Liver (tissue), 9 donors: ENCODE data around the gene PELI2. TPM values are rescaled to one million over a fixed set of nuclear protein-coding genes. Genes with fewer than 3 reads are reported as not detected.

ENCODE experiments used
- DNase-seq: peaks from one replicate; pipeline ENCODE4 v3.0.0-alpha.2; 2017; ENCODE audit warnings: low spot score
- H3K27ac ChIP-seq, 2 donors: one replicate each; pipeline ENCODE4 v1.7.0; 2013; ENCODE audit warnings: inconsistent platforms in 2 of 2, low read length in 2 of 2, control low read depth in 1 of 2, low read depth in 1 of 2, mild to moderate bottlenecking in 1 of 2
- H3K27me3 ChIP-seq, 4 donors: one replicate each; pipeline versions ENCODE4 v1.6.1 to v1.7.0; 2013; ENCODE audit warnings: low read length in 3 of 4, inconsistent platforms in 1 of 4, mild to moderate bottlenecking in 1 of 4, moderate library complexity in 1 of 4; ENCODE audit not compliant: control insufficient read depth in 4 of 4, insufficient read depth in 4 of 4
- H3K36me3 ChIP-seq, 4 donors: one replicate each; pipeline versions ENCODE4 v1.6.1 to v1.7.0; 2013; ENCODE audit warnings: low read length in 3 of 4, mild to moderate bottlenecking in 3 of 4, low read depth in 1 of 4, moderate library complexity in 1 of 4; ENCODE audit not compliant: control insufficient read depth in 4 of 4, insufficient read depth in 3 of 4
- H3K4me1 ChIP-seq, 4 donors: one replicate each; pipeline versions ENCODE4 v1.6.1 to v1.7.0; 2013; ENCODE audit warnings: low read length in 3 of 4, mild to moderate bottlenecking in 3 of 4, moderate library complexity in 1 of 4; ENCODE audit not compliant: control insufficient read depth in 4 of 4, insufficient read depth in 4 of 4
- H3K4me3 ChIP-seq, 3 donors: one replicate each; pipeline versions ENCODE4 v1.6.1 to v1.7.0; 2013; ENCODE audit warnings: low read length in 3 of 3, control low read depth in 1 of 3, low read depth in 1 of 3, mild to moderate bottlenecking in 1 of 3
- H3K9ac ChIP-seq, 2 donors: one replicate each; pipeline ENCODE4 v1.7.0; 2013; ENCODE audit warnings: low read length in 2 of 2, mild to moderate bottlenecking in 2 of 2, moderate library complexity in 2 of 2, control low read depth in 1 of 2, low read depth in 1 of 2
- H3K9me3 ChIP-seq, 4 donors: one replicate each; pipeline versions ENCODE4 v1.6.1 to v1.7.0; 2013; ENCODE audit warnings: low read length in 3 of 4; ENCODE audit not compliant: control insufficient read depth in 4 of 4
- EGR1 ChIP-seq, 2 donors: IDR thresholded peaks; 2 replicates each; pipeline ENCODE4 v1.6.1; 2016 to 2018; ENCODE audit warnings: antibody characterized with exemption in 2 of 2, low read depth in 2 of 2
- FOXA1 ChIP-seq: IDR thresholded peaks from 2 replicates; pipeline ENCODE4 v1.6.1; 2016; ENCODE audit warnings: antibody characterized with exemption
- FOXA2 ChIP-seq: IDR thresholded peaks from 2 replicates; pipeline ENCODE4 v1.6.1; 2016; ENCODE audit warnings: antibody characterized with exemption
- GABPA ChIP-seq, 2 donors: IDR thresholded peaks in 1 of 2; conservative IDR thresholded peaks in 1 of 2; 2 replicates each; pipeline ENCODE4 v1.6.1; 2016; ENCODE audit warnings: antibody characterized with exemption in 2 of 2, mild to moderate bottlenecking in 1 of 2, moderate library complexity in 1 of 2
- HNF4A ChIP-seq, 2 donors: conservative IDR thresholded peaks; 2 replicates each; pipeline ENCODE4 v1.6.1; 2016; ENCODE audit warnings: antibody characterized with exemption in 2 of 2, mild to moderate bottlenecking in 2 of 2
- HNF4G ChIP-seq: IDR thresholded peaks from 2 replicates; pipeline ENCODE4 v1.6.1; 2016; ENCODE audit warnings: antibody characterized with exemption
- JUND ChIP-seq, 2 donors: IDR thresholded peaks; 2 replicates each; pipeline ENCODE4 v1.6.1; 2016; ENCODE audit warnings: antibody characterized with exemption in 2 of 2
- NR2F2 ChIP-seq: IDR thresholded peaks from 2 replicates; pipeline ENCODE4 v1.6.1; 2016; ENCODE audit warnings: antibody characterized with exemption
- RAD21 ChIP-seq, 2 donors: IDR thresholded peaks; 2 replicates each; pipeline ENCODE4 v1.6.1; 2016; ENCODE audit warnings: antibody characterized with exemption in 2 of 2, mild to moderate bottlenecking in 2 of 2
- REST ChIP-seq: IDR thresholded peaks from 2 replicates; pipeline ENCODE4 v1.6.1; 2016; ENCODE audit warnings: antibody characterized with exemption, mild to moderate bottlenecking
- RXRA ChIP-seq, 2 donors: IDR thresholded peaks; 2 replicates each; pipeline ENCODE4 v1.6.1; 2017 to 2018; ENCODE audit warnings: antibody characterized with exemption in 2 of 2, mild to moderate bottlenecking in 1 of 2
- SP1 ChIP-seq: IDR thresholded peaks from 2 replicates; pipeline ENCODE4 v1.6.1; 2018; ENCODE audit warnings: antibody characterized with exemption, mild to moderate bottlenecking
- TAF1 ChIP-seq: conservative IDR thresholded peaks from 2 replicates; pipeline ENCODE4 v1.6.1; 2016; ENCODE audit warnings: antibody characterized with exemption, mild to moderate bottlenecking
- YY1 ChIP-seq: IDR thresholded peaks from 2 replicates; pipeline ENCODE4 v1.6.1; 2016; ENCODE audit warnings: antibody characterized with exemption, mild to moderate bottlenecking
- ZBTB33 ChIP-seq: IDR thresholded peaks from 2 replicates; pipeline ENCODE4 v1.6.1; 2016; ENCODE audit warnings: antibody characterized with exemption
- WGBS: extraction: QIAGEN DNeasy Blood & Tissue Kit; methylation state at CpG from one replicate; pipeline ENCODE4 v1.1.7; 2013; 5-methylcytosine and 5-hydroxymethylcytosine counted together
- polyA plus RNA-seq, 2 donors: library from polyadenylated mRNA; stranded (reverse) in 1 of 2; unstranded in 1 of 2; fragments of 200-250 nt in 1 of 2; fragments of >200 nt in 1 of 2; fragmentation: Nextera tagmentation in 1 of 2; extraction: Ambion mirVana in 1 of 2; gene quantifications; one replicate each; pipeline versions ENCODE4 v1.2.1 to v1.2.3, GENCODE V29; 2013 to 2015
- total RNA-seq, 2 donors: library from RNA; depleted of rRNA; stranded (reverse); fragments of >200 nt; gene quantifications; one replicate each; pipeline ENCODE4 v1.2.3, GENCODE V29; 2014
- TF ChIP-seq, protein P1 (sequence below): fragments of 150-350 bp; IDR thresholded peaks from 2 replicates; pipeline ENCODE4 v1.5.1; 2017; ENCODE audit warnings: improper control_type of control experiment, low read depth, low read length; ENCODE audit not compliant: missing input control
- TF ChIP-seq, protein P2 (sequence below): IDR thresholded peaks from 2 replicates; pipeline ENCODE4 v1.6.1; 2016; ENCODE audit warnings: antibody characterized with exemption
- donor health status: healthy.
- donor health status: healthy.
- donor health status: healthy.
- donor health status: healthy.
- donor health status: healthy.

PELI2 gene
- total and polyA plus RNA-seq, 4 donors: 0.68 to 2.9 (median 1.2) TPM

DNA sequence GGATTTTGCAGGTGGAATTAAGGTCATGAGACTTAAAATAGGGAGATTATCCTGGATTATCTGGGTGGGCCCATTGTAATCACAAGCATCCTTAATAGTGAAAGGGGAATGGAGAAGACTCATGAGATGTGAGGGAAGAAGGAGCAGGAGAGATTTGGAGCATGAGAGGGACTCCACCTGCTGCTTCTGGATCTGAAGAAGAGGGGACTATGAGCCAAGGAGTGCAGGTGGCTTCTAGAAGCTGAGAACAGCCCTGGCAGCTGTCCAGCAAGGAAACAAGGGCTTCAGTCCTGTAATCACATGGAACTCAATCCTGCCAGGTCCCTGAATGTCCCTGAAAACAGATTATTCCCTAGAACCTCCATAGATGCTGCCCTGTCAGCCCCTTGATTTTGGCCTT lies 67.8 kb downstream of the PELI2 start:
- Histone ChIP-seq H3K4me3 (no peak overlapping the region), H3K27me3 (peaks cover 0 to 3% (median 0%) of the 10 kb centered on the region in 4 donors), H3K36me3 (no peaks in the 10 kb centered on the region), H3K4me1 (peaks cover 1 to 9% (median 4%) of the 10 kb centered on the region in 4 donors), H3K9ac (no peak overlapping the region), H3K27ac (no peak overlapping the region), H3K9me3 (no peaks in the 10 kb centered on the region)
- DNase-seq: no peak
- TF ChIP-seq TAF1: no peak
- TF ChIP-seq REST: no peak
- TF ChIP-seq FOXA1: no peak
- no peak for TF ChIP-seq HNF4A (conservative IDR thresholded peaks at IDR 0.05)
- TF ChIP-seq, protein P1, sequence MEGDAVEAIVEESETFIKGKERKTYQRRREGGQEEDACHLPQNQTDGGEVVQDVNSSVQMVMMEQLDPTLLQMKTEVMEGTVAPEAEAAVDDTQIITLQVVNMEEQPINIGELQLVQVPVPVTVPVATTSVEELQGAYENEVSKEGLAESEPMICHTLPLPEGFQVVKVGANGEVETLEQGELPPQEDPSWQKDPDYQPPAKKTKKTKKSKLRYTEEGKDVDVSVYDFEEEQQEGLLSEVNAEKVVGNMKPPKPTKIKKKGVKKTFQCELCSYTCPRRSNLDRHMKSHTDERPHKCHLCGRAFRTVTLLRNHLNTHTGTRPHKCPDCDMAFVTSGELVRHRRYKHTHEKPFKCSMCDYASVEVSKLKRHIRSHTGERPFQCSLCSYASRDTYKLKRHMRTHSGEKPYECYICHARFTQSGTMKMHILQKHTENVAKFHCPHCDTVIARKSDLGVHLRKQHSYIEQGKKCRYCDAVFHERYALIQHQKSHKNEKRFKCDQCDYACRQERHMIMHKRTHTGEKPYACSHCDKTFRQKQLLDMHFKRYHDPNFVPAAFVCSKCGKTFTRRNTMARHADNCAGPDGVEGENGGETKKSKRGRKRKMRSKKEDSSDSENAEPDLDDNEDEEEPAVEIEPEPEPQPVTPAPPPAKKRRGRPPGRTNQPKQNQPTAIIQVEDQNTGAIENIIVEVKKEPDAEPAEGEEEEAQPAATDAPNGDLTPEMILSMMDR: no peak
- TF ChIP-seq FOXA2: no peak
- TF ChIP-seq RAD21 (IDR thresholded peaks at IDR 0.05): no peak
- TF ChIP-seq GABPA (IDR thresholded peaks at IDR 0.05 in 1 of 2, conservative IDR thresholded peaks at IDR 0.05 in 1 of 2): no peak
- TF ChIP-seq NR2F2: no peak
- TF ChIP-seq EGR1 (IDR thresholded peaks at IDR 0.05; ENCODE audit: low read depth in 2 of 2): no peak
- no peak for TF ChIP-seq ZBTB33
- TF ChIP-seq HNF4G: no peak
- TF ChIP-seq RXRA (IDR thresholded peaks at IDR 0.05): no peak
- TF ChIP-seq, protein P2, sequence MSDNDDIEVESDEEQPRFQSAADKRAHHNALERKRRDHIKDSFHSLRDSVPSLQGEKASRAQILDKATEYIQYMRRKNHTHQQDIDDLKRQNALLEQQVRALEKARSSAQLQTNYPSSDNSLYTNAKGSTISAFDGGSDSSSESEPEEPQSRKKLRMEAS: no peak
- TF ChIP-seq YY1: no peak
- TF ChIP-seq JUND (IDR thresholded peaks at IDR 0.05): no peak
- TF ChIP-seq SP1: no peak

DNA sequence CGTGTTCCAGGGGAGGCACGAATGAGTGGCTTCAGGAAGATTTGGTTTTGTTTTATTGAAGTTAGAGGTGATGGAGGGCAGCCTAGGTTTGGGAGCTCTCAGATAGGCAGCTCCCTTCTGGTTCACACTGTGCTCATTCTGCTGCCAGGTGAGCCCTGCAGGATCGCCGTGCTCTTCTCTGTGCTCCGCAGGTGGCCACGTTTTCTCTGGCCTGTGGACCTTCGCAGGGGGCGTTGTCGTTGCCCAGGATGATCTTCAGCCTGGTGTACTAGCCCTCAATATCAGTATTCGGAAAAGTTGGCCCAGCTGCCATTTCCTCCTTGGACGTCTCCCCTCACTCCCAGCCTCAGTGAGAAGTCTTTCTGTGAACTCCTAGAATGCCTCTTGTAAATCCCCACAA lies 69.5 kb downstream of the PELI2 start:
- TF ChIP-seq, protein P2: no peak
- Histone ChIP-seq H3K4me3 (no peak overlapping the region), H3K9me3 (no peaks in the 10 kb centered on the region), H3K4me1 (no peaks in the 10 kb centered on the region), H3K36me3 (no peaks in the 10 kb centered on the region), H3K27ac (no peak overlapping the region), H3K27me3 (peaks cover 0 to 3% (median 0%) of the 10 kb centered on the region in 4 donors), H3K9ac (no peak overlapping the region)
- no peak for DNase-seq
- WGBS: 93% methylated on average over 11 of the region's 11 CpGs
